Uterus (tissue), 2 donors: ENCODE measurements around the gene ZFAND2B.

Source experiments
- CTCF ChIP-seq, 4 experiments: fragments of 200-600 bp in 2 of 4; fragments of 450-650 bp in 2 of 4; sonication (generic) in 2 of 4; IDR thresholded peaks; one replicate each; pipeline ENCODE4 v1.5.1; 2016 to 2019; ENCODE audit warnings: antibody characterized with exemption in 4 of 4, mild to moderate bottlenecking in 2 of 4, moderate library complexity in 1 of 4
- POLR2A ChIP-seq, 2 donors: fragments of 450-650 bp; IDR thresholded peaks; one replicate each; pipeline ENCODE4 v1.6.1; 2016; ENCODE audit warnings: antibody characterized with exemption in 2 of 2, mild to moderate bottlenecking in 1 of 2, moderate library complexity in 1 of 2

DNA sequence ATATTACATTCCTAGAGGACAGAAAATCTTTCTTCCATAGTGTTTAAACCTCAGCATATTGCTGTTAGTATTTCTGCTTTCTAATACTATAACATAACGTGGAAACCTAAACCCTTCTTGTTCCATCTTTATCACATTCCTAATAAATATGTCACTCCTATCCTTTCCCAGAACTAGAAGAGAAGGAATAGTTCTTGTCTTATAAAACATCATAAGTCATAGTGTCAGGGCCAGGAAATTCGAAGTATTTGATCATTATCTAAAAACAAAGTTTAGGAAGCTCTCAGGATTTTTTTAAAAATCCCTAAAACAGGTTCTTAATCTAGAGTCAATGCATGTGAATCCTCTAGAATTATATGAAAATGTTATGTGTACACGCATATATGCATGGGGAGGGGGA is 48.0 kb upstream of the ZFAND2B start:
- TF ChIP-seq CTCF (IDR thresholded peaks at IDR 0.05) (no peak), POLR2A (IDR thresholded peaks at IDR 0.05) (no peak)
